Sigmoid colon (tissue), 7 donors: ENCODE results near the gene ARRB1. TPM values are rescaled to one million over a fixed set of nuclear protein-coding genes. Genes with fewer than 3 reads are reported as not detected.

Experiments used
- DNase-seq: peaks from one replicate; pipeline ENCODE4 v3.0.0-alpha.2; 2019
- H3K27ac ChIP-seq, 4 donors: fragments of 200-600 bp; sonication (generic); one replicate each; pipeline ENCODE4 v1.5.1; 2016 to 2019; ENCODE audit warnings: mild to moderate bottlenecking in 1 of 4
- H3K27me3 ChIP-seq, 3 donors: fragments of 200-600 bp; sonication (generic); one replicate each; pipeline ENCODE4 v1.5.1; 2019; ENCODE audit warnings: mild to moderate bottlenecking in 1 of 3
- H3K36me3 ChIP-seq, 4 donors: fragments of 200-600 bp; sonication (generic); one replicate each; pipeline ENCODE4 v1.5.1; 2016 to 2019
- H3K4me1 ChIP-seq, 4 donors: fragments of 200-600 bp; sonication (generic); one replicate each; pipeline ENCODE4 v1.5.1; 2017 to 2019
- H3K4me3 ChIP-seq, 4 donors: fragments of 200-600 bp; sonication (generic); one replicate each; pipeline ENCODE4 v1.5.1; 2017 to 2019; ENCODE audit warnings: mild to moderate bottlenecking in 2 of 4, moderate library complexity in 1 of 4
- H3K9me3 ChIP-seq, 4 donors: fragments of 200-600 bp in 3 of 4; sonication (generic) in 3 of 4; one replicate each; pipeline versions ENCODE4 v1.5.1 to v1.6.1; 2013 to 2019
- EP300 ChIP-seq, 4 donors: sonication (generic); formaldehyde crosslinking; IDR thresholded peaks; one replicate each; pipeline ENCODE4 v1.6.1; 2017; ENCODE audit warnings: antibody characterized with exemption in 4 of 4
- POLR2A ChIP-seq, 2 donors: fragments of 450-650 bp; IDR thresholded peaks; one replicate each; pipeline ENCODE4 v1.6.1; 2016; ENCODE audit warnings: antibody characterized with exemption in 2 of 2, mild to moderate bottlenecking in 2 of 2, moderate library complexity in 2 of 2
- POLR2AphosphoS5 ChIP-seq, 4 donors: sonication (generic); formaldehyde crosslinking; IDR thresholded peaks; one replicate each; pipeline ENCODE4 v1.6.1; 2017; ENCODE audit warnings: antibody characterized with exemption in 4 of 4
- WGBS, 2 donors: extraction: QIAGEN DNeasy Blood & Tissue Kit; methylation state at CpG; one replicate each; pipeline ENCODE4 v1.1.7; 2013; 5-methylcytosine and 5-hydroxymethylcytosine counted together
- intact Hi-C: fragments of 100-400 bp; cut with DNase I; formaldehyde crosslinking; loops from one replicate; pipeline ENCODE4 v1.15.1; 2023
- polyA plus RNA-seq, 3 donors: library from polyadenylated mRNA; stranded (reverse); fragments of 200-250 nt; gene quantifications; one replicate each; pipeline ENCODE4 v1.2.3, GENCODE V29; 2013
- total RNA-seq, 4 donors: library from RNA; depleted of rRNA; stranded (reverse); fragments of >200 nt; gene quantifications; one replicate each; pipeline ENCODE4 v1.1.0, GENCODE V29; 2016
- TF ChIP-seq, protein P1 (sequence below), 4 experiments: fragments of 450-650 bp in 3 of 4; fragments of 200-600 bp in 1 of 4; IDR thresholded peaks; one replicate each; pipeline ENCODE4 v1.5.1; 2016 to 2019; ENCODE audit warnings: antibody characterized with exemption in 4 of 4, mild to moderate bottlenecking in 3 of 4, moderate library complexity in 2 of 4
- donor health status: healthy with polysubstance abuse.
- donor health status: Bipolar disorder and iron deficiency.
- donor health status: healthy.

ARRB1 gene
- total and polyA plus RNA-seq, 7 donors = 24.0 to 96.7 (median 45.6) TPM

DNA sequence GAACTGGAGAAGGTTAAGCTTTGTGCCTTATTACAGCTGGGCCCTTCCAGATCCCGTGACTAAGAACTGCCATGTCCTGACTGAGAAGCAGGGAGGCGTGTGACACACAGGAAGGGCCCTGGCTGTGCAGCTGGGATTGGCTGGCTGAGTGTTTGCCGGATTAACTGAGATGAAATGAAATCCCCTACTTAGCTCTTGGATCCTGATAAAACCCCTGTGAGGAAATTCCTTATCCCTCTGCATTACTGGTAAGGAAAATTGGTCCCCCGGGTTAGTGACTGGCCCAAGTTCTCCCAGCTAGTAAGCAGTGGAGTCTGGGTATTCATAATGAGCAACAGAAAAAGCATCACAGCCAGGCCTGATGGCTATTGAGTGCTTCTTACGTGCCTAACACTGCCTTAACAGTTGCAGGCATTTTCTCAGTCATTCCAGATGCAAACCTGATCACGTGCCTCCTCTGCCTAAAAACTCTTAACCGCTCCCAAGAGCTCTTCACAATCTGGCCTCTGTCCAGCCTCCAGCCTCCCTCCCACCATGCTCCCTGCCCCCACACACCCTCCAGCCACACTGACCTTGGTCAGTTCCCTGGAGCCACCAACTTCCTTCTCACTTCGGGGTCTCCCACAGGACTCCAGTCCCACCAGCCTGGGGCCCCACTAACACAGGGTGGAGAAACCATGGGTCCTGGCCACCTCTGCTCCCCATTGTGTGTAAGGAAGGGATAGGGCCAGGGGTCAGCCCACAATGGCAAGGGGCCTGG, 37.8 kb downstream of the ARRB1 start:
- H3K9me3 ChIP-seq = no peaks in the 10 kb centered on the region
- H3K4me1 ChIP-seq = peaks cover 0 to 55% (median 52%) of the 10 kb centered on the region in 4 donors
- intact Hi-C loops = no loop called here
- TF ChIP-seq EP300 (IDR thresholded peaks at IDR 0.05) (no peak), POLR2A (IDR thresholded peaks at IDR 0.05) (no peak), POLR2AphosphoS5 (IDR thresholded peaks at IDR 0.05) (no peak)
- TF ChIP-seq, protein P1, sequence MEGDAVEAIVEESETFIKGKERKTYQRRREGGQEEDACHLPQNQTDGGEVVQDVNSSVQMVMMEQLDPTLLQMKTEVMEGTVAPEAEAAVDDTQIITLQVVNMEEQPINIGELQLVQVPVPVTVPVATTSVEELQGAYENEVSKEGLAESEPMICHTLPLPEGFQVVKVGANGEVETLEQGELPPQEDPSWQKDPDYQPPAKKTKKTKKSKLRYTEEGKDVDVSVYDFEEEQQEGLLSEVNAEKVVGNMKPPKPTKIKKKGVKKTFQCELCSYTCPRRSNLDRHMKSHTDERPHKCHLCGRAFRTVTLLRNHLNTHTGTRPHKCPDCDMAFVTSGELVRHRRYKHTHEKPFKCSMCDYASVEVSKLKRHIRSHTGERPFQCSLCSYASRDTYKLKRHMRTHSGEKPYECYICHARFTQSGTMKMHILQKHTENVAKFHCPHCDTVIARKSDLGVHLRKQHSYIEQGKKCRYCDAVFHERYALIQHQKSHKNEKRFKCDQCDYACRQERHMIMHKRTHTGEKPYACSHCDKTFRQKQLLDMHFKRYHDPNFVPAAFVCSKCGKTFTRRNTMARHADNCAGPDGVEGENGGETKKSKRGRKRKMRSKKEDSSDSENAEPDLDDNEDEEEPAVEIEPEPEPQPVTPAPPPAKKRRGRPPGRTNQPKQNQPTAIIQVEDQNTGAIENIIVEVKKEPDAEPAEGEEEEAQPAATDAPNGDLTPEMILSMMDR (IDR thresholded peaks at IDR 0.05) = no peak
- no peaks in the 10 kb centered on the region for H3K27me3 ChIP-seq
- 56 to 70% methylated on average over 8 of the region's 8 CpGs for WGBS, 2 donors
- no peak overlapping the region for H3K4me3 ChIP-seq
- peak; percentile 82 for DNase-seq
- H3K27ac ChIP-seq = peak overlapping the region; percentile 23 to 87 (median 73)
- peaks cover 0 to 5% (median 0%) of the 10 kb centered on the region in 4 donors for H3K36me3 ChIP-seq

DNA sequence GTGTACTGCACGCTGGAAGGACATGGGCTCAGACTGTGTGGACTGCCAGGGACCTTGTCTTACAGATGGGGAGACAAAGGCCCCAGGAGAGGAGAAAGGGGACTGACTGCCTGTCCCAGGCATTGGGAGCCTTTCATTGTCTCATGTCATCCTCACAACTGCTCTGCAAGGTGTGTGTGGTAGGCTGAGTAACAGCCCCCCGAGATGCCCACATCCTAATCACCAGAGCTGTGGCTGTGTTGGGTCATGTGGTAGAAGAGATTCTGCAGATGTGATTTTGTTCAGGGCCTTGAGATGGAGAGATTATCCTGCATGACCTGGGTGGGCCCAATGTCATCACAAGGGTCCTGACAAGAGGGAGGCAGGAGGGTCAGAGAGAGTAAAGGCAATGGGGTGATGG, 39.1 kb downstream of the ARRB1 start:
- Histone ChIP-seq H3K9me3 (no peaks in the 10 kb centered on the region), H3K4me1 (peaks cover 0 to 58% (median 56%) of the 10 kb centered on the region in 4 donors), H3K4me3 (no peak overlapping the region), H3K27ac (peak overlapping the region; percentile 69 to 87 (median 74)), H3K27me3 (no peaks in the 10 kb centered on the region), H3K36me3 (peaks cover 0 to 5% (median 0%) of the 10 kb centered on the region in 4 donors)
- WGBS, 2 donors = 57 to 78% methylated on average over 2 of the region's 2 CpGs
- intact Hi-C loops = no loop called here
- TF ChIP-seq POLR2AphosphoS5 (IDR thresholded peaks at IDR 0.05) (no peak), POLR2A (IDR thresholded peaks at IDR 0.05) (no peak), EP300 (IDR thresholded peaks at IDR 0.05) (no peak)
- TF ChIP-seq, protein P1 (IDR thresholded peaks at IDR 0.05) = no peak
- DNase-seq = no peak

DNA sequence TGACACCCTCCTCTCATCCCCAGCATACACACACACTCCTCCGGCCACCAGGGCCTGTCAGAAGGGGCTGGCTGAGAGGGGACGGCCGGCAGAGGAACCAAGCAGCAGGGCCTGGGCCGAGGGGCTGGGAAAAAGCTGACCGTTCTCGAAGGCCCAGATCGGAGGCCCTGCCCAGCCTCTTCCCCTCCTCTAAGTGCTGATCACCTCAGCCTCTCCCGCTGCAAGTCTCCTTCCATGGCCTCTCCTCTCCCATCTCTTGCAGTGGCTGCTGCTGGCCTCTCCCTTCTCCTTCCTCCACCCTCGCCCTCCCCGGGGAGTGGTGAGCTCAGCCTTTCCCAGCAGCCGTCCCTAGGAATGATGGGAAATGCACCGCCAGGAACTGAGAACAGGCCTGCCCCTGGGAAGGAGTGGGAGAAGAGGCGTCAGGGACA, 39.6 kb downstream of the ARRB1 start:
- H3K27me3 ChIP-seq = no peaks in the 10 kb centered on the region
- peak overlapping the region; percentile 69 to 87 (median 74) for H3K27ac ChIP-seq
- peak overlapping the region in 3 of 4 donors; percentile 11 to 20 (median 12) for H3K4me3 ChIP-seq
- peaks cover 0 to 61% (median 54%) of the 10 kb centered on the region in 4 donors for H3K4me1 ChIP-seq
- 23 to 56% methylated on average over 13 of the region's 13 CpGs for WGBS, 2 donors
- H3K36me3 ChIP-seq = peaks cover 0 to 5% (median 0%) of the 10 kb centered on the region in 4 donors
- peak; percentile 91 for DNase-seq
- TF ChIP-seq POLR2AphosphoS5 (IDR thresholded peaks at IDR 0.05) (peak; percentile 38 to 82 (median 48)), EP300 (IDR thresholded peaks at IDR 0.05) (no peak)
- intact Hi-C loops = no loop called here
- H3K9me3 ChIP-seq = no peaks in the 10 kb centered on the region

DNA sequence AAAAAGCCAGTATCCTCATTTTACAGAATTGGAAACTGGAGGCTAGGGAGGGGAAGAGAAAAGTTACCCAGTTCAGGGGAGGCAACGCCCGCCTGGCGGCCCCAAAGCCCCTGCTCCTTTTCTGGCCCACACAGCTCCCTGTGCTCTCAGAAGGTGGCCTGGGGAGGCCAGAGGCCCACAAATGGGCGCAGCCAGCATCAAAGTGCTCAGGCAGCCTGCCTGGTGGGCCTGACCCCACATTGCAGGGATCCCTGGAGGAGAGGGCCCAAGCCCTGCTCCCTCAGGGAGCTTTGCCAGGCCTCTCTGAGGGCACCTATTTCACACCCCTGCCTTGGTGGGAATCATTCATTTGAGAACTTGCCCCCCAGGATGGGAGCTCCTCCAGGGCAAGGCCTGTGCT, 42.5 kb downstream of the ARRB1 start:
- no peak for DNase-seq
- intact Hi-C loops = no loop called here
- Histone ChIP-seq H3K27me3 (no peaks in the 10 kb centered on the region), H3K9me3 (no peaks in the 10 kb centered on the region), H3K4me3 (no peak overlapping the region), H3K36me3 (peaks cover 0 to 5% (median 0%) of the 10 kb centered on the region in 4 donors), H3K4me1 (peaks cover 0 to 62% (median 48%) of the 10 kb centered on the region in 4 donors), H3K27ac (peak overlapping the region in 1 of 4 donors; percentile 73)
- WGBS, 2 donors = 94 to 98% methylated on average over 4 of the region's 4 CpGs
- TF ChIP-seq POLR2AphosphoS5 (IDR thresholded peaks at IDR 0.05) = no peak
- TF ChIP-seq POLR2A (IDR thresholded peaks at IDR 0.05) = no peak
- TF ChIP-seq EP300 (IDR thresholded peaks at IDR 0.05) = no peak
- TF ChIP-seq, protein P1 (IDR thresholded peaks at IDR 0.05) = no peak

DNA sequence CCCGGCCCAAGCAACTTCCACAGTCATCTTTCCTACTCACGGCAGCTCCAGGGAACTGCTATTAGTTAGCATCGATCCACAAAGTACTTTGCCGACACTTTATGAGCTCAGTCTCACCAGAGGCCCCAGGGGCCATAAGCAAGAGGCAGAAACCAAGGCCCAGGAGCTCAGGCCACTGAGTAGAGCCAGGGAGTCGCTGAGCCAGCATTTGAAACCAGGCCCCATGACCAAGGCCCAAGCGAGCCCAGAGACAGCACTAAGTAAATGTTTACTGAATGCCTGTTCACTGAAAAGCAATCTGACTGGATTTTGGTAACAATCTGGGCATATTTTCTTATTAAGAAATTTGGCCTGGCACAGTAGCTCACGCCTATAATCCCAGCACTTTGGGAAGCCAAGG, 43.3 kb downstream of the ARRB1 start:
- TF ChIP-seq POLR2AphosphoS5 (IDR thresholded peaks at IDR 0.05) (no peak), POLR2A (IDR thresholded peaks at IDR 0.05) (no peak)
- TF ChIP-seq, protein P1 (IDR thresholded peaks at IDR 0.05) = no peak
- H3K4me3 ChIP-seq = no peak overlapping the region
- peaks cover 0 to 5% (median 0%) of the 10 kb centered on the region in 4 donors for H3K36me3 ChIP-seq
- peak overlapping the region in 2 of 4 donors; percentile 33 to 73 for H3K27ac ChIP-seq
- 83 to 85% methylated on average over 7 of the region's 7 CpGs for WGBS, 2 donors
- no peak for DNase-seq
- peaks cover 0 to 53% (median 39%) of the 10 kb centered on the region in 4 donors for H3K4me1 ChIP-seq
- H3K27me3 ChIP-seq = no peaks in the 10 kb centered on the region
- intact Hi-C loops = no loop called here
- H3K9me3 ChIP-seq = no peaks in the 10 kb centered on the region
